Skeletal muscle tissue (tissue), 4 donors: ENCODE results near the gene TNNI3K. TPM values are rescaled to one million over a fixed set of nuclear protein-coding genes. Genes with fewer than 3 reads are reported as not detected.

Experiments
- H3K27ac ChIP-seq: one replicate; pipeline ENCODE4 v1.7.0; 2013; ENCODE audit warnings: mild to moderate bottlenecking, low read depth, low read length, inconsistent platforms
- H3K27me3 ChIP-seq, 3 donors: one replicate each; pipeline ENCODE4 v1.7.0; 2013; ENCODE audit warnings: low read length in 3 of 3; ENCODE audit not compliant: control insufficient read depth in 3 of 3, insufficient read depth in 3 of 3
- H3K36me3 ChIP-seq, 3 donors: one replicate each; pipeline ENCODE4 v1.7.0; 2013; ENCODE audit warnings: low read length in 3 of 3; ENCODE audit not compliant: control insufficient read depth in 3 of 3, insufficient read depth in 3 of 3
- H3K4me1 ChIP-seq, 3 donors: one replicate each; pipeline ENCODE4 v1.7.0; 2013; ENCODE audit warnings: low read length in 3 of 3, mild to moderate bottlenecking in 3 of 3; ENCODE audit not compliant: control insufficient read depth in 3 of 3, insufficient read depth in 3 of 3
- H3K4me3 ChIP-seq, 3 donors: one replicate each; pipeline ENCODE4 v1.7.0; 2013; ENCODE audit warnings: low read length in 3 of 3
- H3K9ac ChIP-seq, 3 donors: one replicate each; pipeline ENCODE4 v1.7.0; 2013; ENCODE audit warnings: low read length in 3 of 3, mild to moderate bottlenecking in 3 of 3, moderate library complexity in 2 of 3, low read depth in 1 of 3
- H3K9me3 ChIP-seq, 3 donors: one replicate each; pipeline ENCODE4 v1.7.0; 2013; ENCODE audit warnings: low read length in 3 of 3; ENCODE audit not compliant: control insufficient read depth in 3 of 3
- total RNA-seq: library from RNA; depleted of rRNA; stranded (reverse); fragments of >200 nt; gene quantifications from one replicate; pipeline ENCODE4 v1.2.3, GENCODE V29; 2014
- donor health status: Osteomylitis.

The TNNI3K gene
- total RNA-seq, 1 donor from 2014 or later = 2.1 TPM

DNA sequence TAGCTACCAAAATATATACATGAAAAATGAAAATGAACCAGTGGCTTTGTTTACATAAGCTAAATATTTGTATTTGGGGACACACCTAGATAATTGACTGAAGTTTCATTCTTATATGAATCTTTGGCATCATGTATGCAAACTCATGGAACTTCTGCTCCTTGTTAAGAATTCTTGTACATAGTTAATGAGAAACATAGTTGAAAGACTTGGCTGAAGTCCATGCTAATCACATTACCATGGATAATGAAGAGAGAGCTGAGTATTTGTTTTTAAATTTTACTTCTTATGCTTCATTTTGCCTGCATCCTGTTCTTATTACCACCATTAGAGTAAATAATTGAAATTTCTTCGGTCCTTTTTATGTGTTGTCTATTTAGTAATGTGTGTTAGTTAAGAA, 168.4 kb downstream of the TNNI3K start:
- H3K4me3 ChIP-seq = no peak overlapping the region
- H3K36me3 ChIP-seq = no peaks in the 10 kb centered on the region
- no peaks in the 10 kb centered on the region for H3K27me3 ChIP-seq
- H3K9me3 ChIP-seq = peaks cover 0 to 2% (median 0%) of the 10 kb centered on the region in 3 donors
- no peak overlapping the region for H3K27ac ChIP-seq
- H3K9ac ChIP-seq = no peak overlapping the region
- H3K4me1 ChIP-seq = no peaks in the 10 kb centered on the region

GRCh38 chr1:74406759-74407158, 171.6 kb downstream of the TNNI3K start:
- no peak overlapping the region for H3K4me3 ChIP-seq
- no peaks in the 10 kb centered on the region for H3K27me3 ChIP-seq
- H3K9me3 ChIP-seq = peaks cover 0 to 2% (median 0%) of the 10 kb centered on the region in 3 donors
- H3K9ac ChIP-seq = no peak overlapping the region
- no peaks in the 10 kb centered on the region for H3K4me1 ChIP-seq
- H3K36me3 ChIP-seq = no peaks in the 10 kb centered on the region
- no peak overlapping the region for H3K27ac ChIP-seq

GRCh38 chr1:74407902-74408301, 172.7 kb downstream of the TNNI3K start:
- no peak overlapping the region for H3K4me3 ChIP-seq
- H3K9ac ChIP-seq = no peak overlapping the region
- H3K4me1 ChIP-seq = no peaks in the 10 kb centered on the region
- peaks cover 0 to 2% (median 0%) of the 10 kb centered on the region in 3 donors for H3K9me3 ChIP-seq
- H3K27me3 ChIP-seq = no peaks in the 10 kb centered on the region
- H3K27ac ChIP-seq = no peak overlapping the region
- no peaks in the 10 kb centered on the region for H3K36me3 ChIP-seq

GRCh38 chr1:74412244-74412643, 177.1 kb downstream of the TNNI3K start:
- no peaks in the 10 kb centered on the region for H3K36me3 ChIP-seq
- no peak overlapping the region for H3K4me3 ChIP-seq
- no peaks in the 10 kb centered on the region for H3K27me3 ChIP-seq
- H3K9ac ChIP-seq = no peak overlapping the region
- no peaks in the 10 kb centered on the region for H3K4me1 ChIP-seq
- H3K9me3 ChIP-seq = no peaks in the 10 kb centered on the region
- H3K27ac ChIP-seq = no peak overlapping the region

- no peaks in the 10 kb centered on the region for H3K9me3 ChIP-seq
- no peaks in the 10 kb centered on the region for H3K4me1 ChIP-seq
- H3K36me3 ChIP-seq = no peaks in the 10 kb centered on the region
- H3K9ac ChIP-seq = no peak overlapping the region
- H3K4me3 ChIP-seq = no peak overlapping the region
- no peak overlapping the region for H3K27ac ChIP-seq
- no peaks in the 10 kb centered on the region for H3K27me3 ChIP-seq
These were observed 180.7 kb downstream of the TNNI3K start for GRCh38 chr1:74415935-74416334.

DNA sequence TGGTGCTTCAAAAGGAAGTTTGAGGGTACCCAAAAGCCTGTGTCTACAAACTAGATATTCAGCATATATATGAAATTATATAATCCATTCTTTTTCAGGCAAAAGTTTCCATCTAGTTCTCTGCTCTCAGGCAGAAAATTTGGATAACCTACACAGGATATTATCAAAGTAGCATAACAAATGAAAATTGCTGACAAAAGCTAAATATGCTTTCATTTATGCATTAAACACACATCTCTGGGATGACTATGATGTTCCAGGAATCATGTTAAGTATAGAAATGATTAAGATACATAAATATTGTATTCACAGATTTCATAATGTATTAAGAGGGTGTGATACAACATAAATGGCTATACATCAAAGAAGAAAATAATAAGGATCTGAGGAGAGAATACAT, 184.4 kb downstream of the TNNI3K start:
- H3K4me1 ChIP-seq = no peaks in the 10 kb centered on the region
- no peaks in the 10 kb centered on the region for H3K9me3 ChIP-seq
- H3K4me3 ChIP-seq = no peak overlapping the region
- H3K27ac ChIP-seq = no peak overlapping the region
- H3K36me3 ChIP-seq = no peaks in the 10 kb centered on the region
- H3K9ac ChIP-seq = no peak overlapping the region
- no peaks in the 10 kb centered on the region for H3K27me3 ChIP-seq

DNA sequence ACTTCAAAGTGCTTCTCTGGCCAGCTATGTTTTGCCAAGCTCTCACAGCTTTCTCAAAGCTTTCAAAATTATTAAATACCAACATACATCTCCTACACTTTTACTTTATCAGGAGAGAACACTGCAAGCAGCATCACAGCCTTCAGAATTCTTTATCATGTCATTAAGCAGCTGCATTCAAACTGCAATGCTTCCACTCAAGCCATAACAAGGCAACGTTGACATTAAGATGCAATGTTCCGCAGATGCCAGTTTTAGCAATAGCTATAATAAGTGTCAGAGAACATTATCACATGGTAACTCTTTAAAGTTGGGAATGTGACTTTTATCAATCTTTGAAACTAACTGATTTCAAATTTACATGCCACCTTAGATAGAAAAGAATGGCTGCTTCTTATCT, 185.3 kb downstream of the TNNI3K start:
- no peak overlapping the region for H3K4me3 ChIP-seq
- no peaks in the 10 kb centered on the region for H3K27me3 ChIP-seq
- no peaks in the 10 kb centered on the region for H3K4me1 ChIP-seq
- no peak overlapping the region for H3K27ac ChIP-seq
- no peak overlapping the region for H3K9ac ChIP-seq
- H3K36me3 ChIP-seq = no peaks in the 10 kb centered on the region
- H3K9me3 ChIP-seq = no peaks in the 10 kb centered on the region

DNA sequence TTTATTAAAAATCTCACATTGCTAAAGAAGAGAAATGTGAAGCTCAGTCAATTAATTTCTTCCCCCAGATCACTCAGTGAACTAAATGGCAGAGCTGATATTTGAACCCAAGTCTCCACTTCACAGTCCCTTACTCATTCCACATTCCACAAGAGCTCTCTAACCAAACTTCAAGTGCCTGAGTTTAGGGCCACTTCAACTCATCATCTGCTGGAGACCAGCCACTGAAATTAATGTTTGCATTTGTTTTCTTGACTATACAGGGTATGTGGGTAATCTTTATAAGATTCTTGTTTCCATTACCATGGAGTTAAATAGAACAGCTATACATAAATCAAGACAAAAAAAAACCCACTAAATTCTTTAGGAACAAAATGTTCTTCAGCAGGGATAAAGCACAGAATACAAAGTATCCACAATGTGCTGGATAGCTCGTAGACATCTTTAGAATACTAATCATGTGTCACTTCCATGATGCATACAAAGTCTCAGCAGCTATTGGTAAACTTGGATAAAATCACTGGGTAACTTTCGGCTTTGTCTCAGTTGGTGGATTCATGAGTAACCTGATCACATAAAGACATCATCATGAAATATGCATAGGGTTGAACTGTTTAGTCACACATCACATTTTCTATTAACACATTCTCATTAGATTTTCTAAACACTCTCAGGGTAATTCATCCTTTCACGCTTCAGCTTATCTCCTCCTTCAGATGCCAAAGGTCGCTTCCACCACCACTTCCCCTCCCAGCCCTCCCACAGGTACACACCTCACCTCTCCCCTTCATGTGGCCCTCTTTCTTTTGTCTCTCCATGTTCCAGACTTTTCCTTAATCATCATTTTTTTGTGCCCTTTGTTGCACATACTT, 187.5 kb downstream of the TNNI3K start:
- Histone ChIP-seq H3K27me3 (no peaks in the 10 kb centered on the region), H3K9me3 (no peaks in the 10 kb centered on the region), H3K4me1 (no peaks in the 10 kb centered on the region), H3K27ac (no peak overlapping the region), H3K9ac (no peak overlapping the region), H3K36me3 (no peaks in the 10 kb centered on the region), H3K4me3 (no peak overlapping the region)

DNA sequence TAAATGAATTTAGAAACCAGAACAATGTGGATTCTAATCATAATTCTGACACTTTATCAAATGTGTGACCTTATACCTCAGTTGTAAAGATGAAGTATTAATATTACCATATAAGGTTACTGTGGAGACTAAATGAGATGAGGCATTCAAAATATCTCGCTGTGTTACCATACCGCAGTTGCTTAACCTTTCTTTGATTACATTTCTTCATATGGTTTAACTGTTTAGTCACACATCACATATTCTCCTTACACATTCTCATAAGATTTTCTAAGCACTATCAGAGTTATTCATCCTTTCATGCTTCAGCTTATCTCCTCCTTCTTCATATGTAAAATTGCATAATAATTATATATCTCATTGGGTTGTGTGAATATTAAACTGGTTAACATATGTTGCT, 188.3 kb downstream of the TNNI3K start:
- H3K4me3 ChIP-seq = no peak overlapping the region
- H3K27me3 ChIP-seq = no peaks in the 10 kb centered on the region
- no peaks in the 10 kb centered on the region for H3K36me3 ChIP-seq
- H3K27ac ChIP-seq = no peak overlapping the region
- no peaks in the 10 kb centered on the region for H3K4me1 ChIP-seq
- no peak overlapping the region for H3K9ac ChIP-seq
- H3K9me3 ChIP-seq = no peaks in the 10 kb centered on the region

GRCh38 chr1:74425676-74426075, 190.5 kb downstream of the TNNI3K start:
- Histone ChIP-seq H3K9me3 (no peaks in the 10 kb centered on the region), H3K36me3 (no peaks in the 10 kb centered on the region), H3K9ac (no peak overlapping the region), H3K27me3 (no peaks in the 10 kb centered on the region), H3K4me1 (no peaks in the 10 kb centered on the region), H3K4me3 (no peak overlapping the region), H3K27ac (no peak overlapping the region)
